Activated CD4-positive, alpha-beta T cell treated with anti-CD3 and anti-CD28 coated beads, Interleukin-2, Interleukin-4, amounts not matched to agents 100 ng/mL and 50 ng/mL, durations not matched to agents 16 hours and 8 hours (primary cell): Measurements from ENCODE around the gene PHF13.

Experiments
- DNase-seq: peaks from one replicate; pipeline ENCODE4 v3.0.0-alpha.2; 2020; ENCODE audit warnings: low spot score

PHF13 gene

GRCh38 chr1:6666696-6667095, 53.2 kb downstream of the PHF13 start:
- DNase-seq, result no peak

GRCh38 chr1:6667139-6667538, 53.6 kb downstream of the PHF13 start:
- DNase-seq, result no peak

- no peak for DNase-seq
Observed at GRCh38 chr1:6668503-6668902, 55.0 kb downstream of the PHF13 start.

- DNase-seq, result no peak
Observed at GRCh38 chr1:6672558-6672957, 59.0 kb downstream of the PHF13 start.
